ENCODE data around the gene SPATA13.
"Not testable (repeated sequence)": the region's sequence is repeated elsewhere in the genome, so short reads cannot be mapped to it uniquely, and the experiment has no call there.

The SPATA13 gene

GRCh38 chr13:24328145-24328544 lies 167.6 kb downstream of the SPATA13 start:
- no peak for DNase-seq

- no peak for DNase-seq
Measured at GRCh38 chr13:24338721-24339120, 178.2 kb downstream of the SPATA13 start.

GRCh38 chr13:24339937-24340607 lies 179.6 kb downstream of the SPATA13 start:
- no peak for DNase-seq

- DNase-seq, result no peak
Measured at GRCh38 chr13:24340608-24340955, 180.1 kb downstream of the SPATA13 start.

GRCh38 chr13:24341439-24341838 lies 180.9 kb downstream of the SPATA13 start:
- no peak for DNase-seq

- no peak for DNase-seq
Measured at GRCh38 chr13:24348385-24348784, 187.9 kb downstream of the SPATA13 start.

- no peak for DNase-seq
Measured at GRCh38 chr13:24348797-24349515, 188.4 kb downstream of the SPATA13 start.

GRCh38 chr13:24349778-24350664 lies 189.5 kb downstream of the SPATA13 start:
- not testable (repeated sequence) for DNase-seq

- no peak for DNase-seq
Measured at GRCh38 chr13:24351423-24351822, 190.9 kb downstream of the SPATA13 start.

- no peak for DNase-seq
Measured at GRCh38 chr13:24353736-24354135, 193.2 kb downstream of the SPATA13 start.

GRCh38 chr13:24355103-24355502 lies 194.6 kb downstream of the SPATA13 start:
- no peak for DNase-seq

GRCh38 chr13:24356270-24356669 lies 195.8 kb downstream of the SPATA13 start:
- DNase-seq, result no peak
